Neuronal stem cell (in vitro differentiated cells): ENCODE data around the gene ASF1B.
A peak's percentile ranks its signal among the peaks of the same experiment; 100 is the strongest.

Source experiments
- DNase-seq: peaks from one replicate; pipeline ENCODE4 v3.0.0-alpha.2; 2013; ENCODE audit warnings: low spot score
- H2AFZ ChIP-seq: one replicate; pipeline ENCODE4 v1.6.1; 2013; ENCODE audit warnings: mild to moderate bottlenecking, low read length, inconsistent platforms
- H2AK5ac ChIP-seq: 2 replicates; pipeline ENCODE4 v1.6.1; 2013; ENCODE audit warnings: low read depth, mild to moderate bottlenecking, inconsistent platforms, low read length, moderate library complexity, mixed read lengths
- H2BK120ac ChIP-seq: 2 replicates; pipeline ENCODE4 v1.6.1; 2013; ENCODE audit warnings: low read depth, mild to moderate bottlenecking, inconsistent platforms, low read length, moderate library complexity, mixed read lengths
- H2BK12ac ChIP-seq: one replicate; pipeline ENCODE4 v1.6.1; 2013; ENCODE audit warnings: low read length, inconsistent platforms
- H2BK15ac ChIP-seq: 2 replicates; pipeline ENCODE4 v1.6.1; 2013; ENCODE audit warnings: mild to moderate bottlenecking, low read length, inconsistent platforms, mixed read lengths
- H2BK5ac ChIP-seq: one replicate; pipeline ENCODE4 v1.6.1; 2013; ENCODE audit warnings: inconsistent platforms, mild to moderate bottlenecking, low read length, moderate library complexity
- H3K14ac ChIP-seq: one replicate; pipeline ENCODE4 v1.6.1; 2013; ENCODE audit warnings: low read length, inconsistent platforms
- H3K18ac ChIP-seq: 2 replicates; pipeline ENCODE4 v1.6.1; 2013; ENCODE audit warnings: low read length, inconsistent platforms
- H3K23ac ChIP-seq: 2 replicates; pipeline ENCODE4 v1.6.1; 2013; ENCODE audit warnings: low read depth, mild to moderate bottlenecking, mixed read lengths, low read length, inconsistent platforms; ENCODE audit not compliant: poor library complexity
- H3K27ac ChIP-seq: replicated peaks from 3 replicates; pipeline ENCODE4 v1.5.1; 2013; ENCODE audit warnings: low read length, inconsistent platforms
- H3K27me3 ChIP-seq, 3 experiments: 2 replicates each; pipeline ENCODE4 v1.6.1; 2013; ENCODE audit warnings: low read length in 3 of 3, mild to moderate bottlenecking in 2 of 3, inconsistent platforms in 1 of 3, low read depth in 1 of 3, mixed read lengths in 1 of 3, moderate library complexity in 1 of 3; ENCODE audit not compliant: control insufficient read depth in 3 of 3, insufficient read depth in 3 of 3
- H3K36me3 ChIP-seq, 2 donors: replicated peaks in 1 of 2; 2 replicates each; pipeline ENCODE4 v1.6.1; 2013; ENCODE audit warnings: low read length in 2 of 2; ENCODE audit not compliant: control insufficient read depth in 2 of 2, insufficient read depth in 2 of 2
- H3K4ac ChIP-seq: 2 replicates; pipeline ENCODE4 v1.6.1; 2013; ENCODE audit warnings: inconsistent platforms, mild to moderate bottlenecking, low read length, moderate library complexity
- H3K4me1 ChIP-seq, 2 donors: 1 replicate in 1 of 2; 2 replicates in 1 of 2; pipeline ENCODE4 v1.6.1; 2013; ENCODE audit warnings: low read length in 2 of 2, low read depth in 1 of 2; ENCODE audit not compliant: control insufficient read depth in 2 of 2, insufficient read depth in 1 of 2
- H3K4me2 ChIP-seq: one replicate; pipeline ENCODE4 v1.6.1; 2013; ENCODE audit warnings: mild to moderate bottlenecking, low read length, inconsistent platforms; ENCODE audit not compliant: insufficient read depth, poor library complexity, severe bottlenecking
- H3K4me3 ChIP-seq, 2 donors: 2 replicates each; pipeline ENCODE4 v1.5.1; 2013; ENCODE audit warnings: low read length in 2 of 2, mild to moderate bottlenecking in 2 of 2, inconsistent platforms in 1 of 2, moderate library complexity in 1 of 2
- H3K79me1 ChIP-seq: one replicate; pipeline ENCODE4 v1.6.1; 2013; ENCODE audit warnings: low read depth, mild to moderate bottlenecking, inconsistent platforms, low read length, moderate library complexity
- H3K9ac ChIP-seq: one replicate; pipeline ENCODE4 v1.6.1; 2013; ENCODE audit warnings: mild to moderate bottlenecking, low read depth, low read length, inconsistent platforms; ENCODE audit not compliant: poor library complexity
- H3K9me3 ChIP-seq, 2 donors: replicated peaks in 1 of 2; 2 replicates each; pipeline versions ENCODE3 to v1.6.1; 2013; ENCODE audit warnings: low read length in 2 of 2, mild to moderate bottlenecking in 2 of 2, inconsistent platforms in 1 of 2, low read depth in 1 of 2, mixed read lengths in 1 of 2, moderate library complexity in 1 of 2; ENCODE audit not compliant: control insufficient read depth in 2 of 2, insufficient read depth in 1 of 2
- H4K8ac ChIP-seq: one replicate; pipeline ENCODE4 v1.6.1; 2013; ENCODE audit warnings: low read depth, mild to moderate bottlenecking, inconsistent platforms, low read length, moderate library complexity
- H4K91ac ChIP-seq: one replicate; pipeline ENCODE4 v1.6.1; 2013; ENCODE audit warnings: low read length, low read depth, mild to moderate bottlenecking, inconsistent platforms; ENCODE audit not compliant: poor library complexity
- WGBS, 2 donors: extraction: QIAGEN DNeasy Blood & Tissue Kit; methylation state at CpG; one replicate each; pipeline ENCODE4 v1.1.7; 2013; ENCODE audit warnings: missing lambda C conversion rate in 2 of 2, mixed read lengths in 1 of 2; ENCODE audit not compliant: insufficient read length in 2 of 2, insufficient replicate concordance in 1 of 2; ENCODE audit errors: extremely low coverage in 2 of 2; 5-methylcytosine and 5-hydroxymethylcytosine counted together

Gene ASF1B

DNA sequence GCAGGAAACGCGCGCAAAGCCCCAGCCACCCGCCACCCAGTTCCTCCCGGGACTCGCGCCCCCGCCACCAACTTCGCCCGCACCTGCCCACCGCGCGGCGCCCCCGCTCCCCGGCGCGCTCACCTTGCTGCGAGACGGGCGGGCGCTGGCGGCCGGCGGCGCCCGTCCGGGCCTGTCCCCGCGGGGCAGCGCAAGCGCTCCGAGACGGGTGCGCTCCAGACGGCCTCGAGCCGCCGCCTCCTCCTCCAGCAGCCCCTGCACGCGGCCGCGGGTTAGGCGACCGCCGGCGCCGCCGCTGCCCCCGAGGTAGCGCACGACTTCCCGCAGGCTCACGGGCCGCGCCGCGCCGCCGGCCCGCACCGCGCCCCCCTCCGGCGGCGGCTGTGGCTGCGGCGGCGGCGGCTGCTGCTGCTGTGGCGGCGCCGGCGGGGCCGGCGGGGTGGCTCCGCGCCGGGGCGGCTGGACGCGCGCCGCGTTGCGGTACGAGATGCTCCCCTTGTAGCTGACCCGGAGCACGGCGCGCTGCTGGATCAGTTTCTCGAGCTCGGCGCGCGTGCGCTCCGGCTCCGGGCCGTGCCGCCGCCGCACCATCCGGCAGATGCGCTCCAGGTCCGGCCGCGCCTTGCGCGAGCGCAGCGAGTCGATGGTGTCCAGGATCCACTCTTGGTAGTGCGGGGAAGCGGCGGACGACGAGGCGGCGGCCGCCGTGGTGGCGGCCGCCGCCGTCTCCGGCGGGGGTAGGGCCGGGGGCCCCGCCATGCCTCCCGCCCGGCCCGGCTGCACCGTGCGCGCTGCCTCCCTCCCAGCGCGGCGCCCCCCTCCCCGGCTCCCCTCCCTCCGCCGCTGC lies 46.5 kb downstream of the ASF1B start:
- Histone ChIP-seq H2BK12ac (no peak overlapping the region), H4K8ac (no peak overlapping the region), H3K14ac (peak overlapping the region; percentile 64), H2AFZ (peak overlapping the region; percentile 81), H3K18ac (peak overlapping the region; percentile 96), H3K27me3 (peaks cover 0 to 4% (median 0%) of the 10 kb centered on the region in 3 experiments), H3K36me3 (peaks cover 14 to 37% of the 10 kb centered on the region in 2 donors), H3K9me3 (peaks cover 11% of the 10 kb centered on the region in 2 donors), H3K9ac (peak overlapping the region; percentile 96), H3K23ac (peak overlapping the region; percentile 75), H4K91ac (no peak overlapping the region), H3K27ac (peak overlapping the region; percentile 82), H2BK5ac (no peak overlapping the region), H2BK15ac (peak overlapping the region; percentile 51), H3K4me2 (peak overlapping the region; percentile 61), H3K79me1 (peaks cover 4% of the 10 kb centered on the region), H2AK5ac (no peak overlapping the region), H3K4me3 (peak overlapping the region; percentile 83 to 98), H3K4ac (no peak overlapping the region), H3K4me1 (peaks cover 3 to 4% of the 10 kb centered on the region in 2 donors), H2BK120ac (no peak overlapping the region)
- no CpG with 5 or more reads among the region's 142 CpGs for WGBS, 2 donors
- peak; percentile 61 for DNase-seq

DNA sequence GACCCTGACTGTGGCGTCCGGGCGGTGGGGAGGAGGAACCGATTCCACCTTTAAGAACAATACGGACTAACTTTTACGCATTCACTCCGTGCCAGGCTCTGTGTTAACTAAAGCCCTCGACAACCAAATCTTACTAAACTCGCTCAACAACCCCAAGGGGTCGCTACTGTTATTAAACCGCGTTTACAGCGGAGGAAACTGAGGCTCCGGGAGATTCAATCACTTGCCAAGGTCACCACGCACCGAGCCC lies 47.1 kb downstream of the ASF1B start:
- Histone ChIP-seq H3K27ac (no peak overlapping the region), H3K79me1 (peaks cover 4% of the 10 kb centered on the region), H3K36me3 (peaks cover 14 to 34% of the 10 kb centered on the region in 2 donors), H3K4me3 (peak overlapping the region; percentile 83 to 98), H2BK15ac (no peak overlapping the region), H3K4me2 (peak overlapping the region; percentile 61), H3K27me3 (peaks cover 0 to 4% (median 0%) of the 10 kb centered on the region in 3 experiments), H4K91ac (no peak overlapping the region), H4K8ac (no peak overlapping the region), H3K18ac (no peak overlapping the region), H2AFZ (peak overlapping the region; percentile 61), H3K23ac (no peak overlapping the region), H3K9me3 (peaks cover 11% of the 10 kb centered on the region in 2 donors), H3K4ac (no peak overlapping the region), H3K14ac (no peak overlapping the region), H2BK12ac (no peak overlapping the region), H3K9ac (peak overlapping the region; percentile 72), H3K4me1 (peaks cover 3 to 4% of the 10 kb centered on the region in 2 donors), H2BK5ac (no peak overlapping the region), H2BK120ac (no peak overlapping the region), H2AK5ac (no peak overlapping the region)
- DNase-seq = no peak
- no CpG with 5 or more reads among the region's 16 CpGs for WGBS, 2 donors

DNA sequence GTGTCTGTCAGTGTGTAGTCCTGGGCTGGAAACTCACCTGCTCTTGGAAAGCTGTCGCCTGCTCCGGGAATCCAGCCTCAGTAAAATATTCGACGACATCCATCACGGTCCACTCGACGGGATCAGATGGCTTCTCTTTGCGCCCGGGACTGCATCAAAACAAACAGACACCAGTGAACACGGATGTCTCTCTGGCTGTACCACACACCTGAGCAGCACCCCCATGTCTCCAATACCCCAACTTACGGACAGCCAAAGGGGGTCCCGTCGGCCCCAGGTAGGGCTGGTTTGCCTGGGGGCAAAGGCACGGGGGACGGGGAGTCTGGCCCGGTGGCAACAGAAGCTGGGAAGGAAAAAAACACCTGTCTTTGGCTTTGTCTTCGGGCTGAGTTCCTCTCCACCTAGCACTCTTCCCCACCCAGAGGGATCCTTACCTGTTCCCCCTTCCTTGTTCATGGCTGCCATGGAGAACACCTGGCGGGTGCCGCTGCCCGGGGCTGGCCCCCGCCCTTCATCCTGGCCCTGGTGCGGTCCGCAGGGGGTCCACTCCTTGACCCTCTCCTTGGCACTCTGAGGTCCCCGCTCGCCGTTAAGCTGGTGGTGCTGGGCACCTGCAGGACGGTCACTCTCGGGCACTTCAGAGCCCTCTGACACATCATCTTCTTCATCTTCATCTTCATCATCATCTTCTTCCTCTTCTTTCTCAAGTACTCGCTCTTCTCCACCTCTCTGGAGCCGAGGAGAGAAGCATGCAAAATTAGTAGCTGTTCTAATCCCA lies 47.6 kb downstream of the ASF1B start:
- no CpG with 5 or more reads among the region's 30 CpGs for WGBS, 2 donors
- Histone ChIP-seq H2BK12ac (no peak overlapping the region), H3K18ac (no peak overlapping the region)

DNA sequence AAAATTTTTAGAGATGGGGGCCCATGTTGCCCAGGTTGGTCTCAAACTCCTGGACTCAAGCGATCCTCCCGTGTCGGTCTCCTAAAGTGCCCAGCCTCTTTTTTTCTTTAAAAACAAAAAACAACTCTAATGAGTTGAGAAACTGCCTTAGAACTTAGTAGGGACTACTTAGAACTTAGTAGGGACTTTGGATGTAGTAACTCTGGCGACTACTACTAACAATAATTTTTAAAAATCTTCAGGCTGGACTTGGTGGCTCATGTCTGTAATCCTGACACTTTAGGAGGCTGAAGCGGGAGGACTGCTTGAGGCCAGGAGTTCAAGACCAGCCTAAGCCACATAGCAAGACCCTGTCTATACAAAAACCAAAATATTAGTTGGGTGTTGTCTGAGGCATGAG lies 50.3 kb downstream of the ASF1B start:
- no peak overlapping the region for H2BK120ac ChIP-seq
- H3K14ac ChIP-seq = no peak overlapping the region
- H2BK5ac ChIP-seq = no peak overlapping the region
- H2BK15ac ChIP-seq = no peak overlapping the region
- H3K23ac ChIP-seq = no peak overlapping the region
- H2BK12ac ChIP-seq = no peak overlapping the region
- no peak overlapping the region for H3K4ac ChIP-seq
- no peak overlapping the region for H3K4me3 ChIP-seq
- no peak overlapping the region for H2AK5ac ChIP-seq
- DNase-seq = no peak
- peaks cover 14 to 28% of the 10 kb centered on the region in 2 donors for H3K36me3 ChIP-seq
- H3K79me1 ChIP-seq = peaks cover 4% of the 10 kb centered on the region
- peaks cover 0 to 8% of the 10 kb centered on the region in 2 donors for H3K4me1 ChIP-seq
- no peak overlapping the region for H3K27ac ChIP-seq
- peaks cover 0 to 4% of the 10 kb centered on the region in 2 donors for H3K9me3 ChIP-seq
- no peak overlapping the region for H3K9ac ChIP-seq
- H3K4me2 ChIP-seq = no peak overlapping the region
- H3K27me3 ChIP-seq = peaks cover 0 to 4% (median 0%) of the 10 kb centered on the region in 3 experiments
- H2AFZ ChIP-seq = no peak overlapping the region
- H4K91ac ChIP-seq = no peak overlapping the region
- WGBS, 2 donors = no CpG with 5 or more reads among the region's 5 CpGs
- H4K8ac ChIP-seq = no peak overlapping the region
- H3K18ac ChIP-seq = no peak overlapping the region

More for the DNA sequence above, 47.6 kb downstream of the ASF1B start:
- Histone ChIP-seq H3K9me3 (peaks cover 9 to 11% of the 10 kb centered on the region in 2 donors), H4K91ac (peak overlapping the region; percentile 56), H3K4me2 (peak overlapping the region; percentile 61), H3K9ac (no peak overlapping the region), H2AK5ac (peak overlapping the region; percentile 24), H2AFZ (no peak overlapping the region), H3K27me3 (peaks cover 0 to 4% (median 0%) of the 10 kb centered on the region in 3 experiments), H2BK15ac (no peak overlapping the region), H3K23ac (peak overlapping the region; percentile 27), H2BK120ac (no peak overlapping the region), H3K79me1 (peaks cover 4% of the 10 kb centered on the region), H3K36me3 (peaks cover 14 to 34% of the 10 kb centered on the region in 2 donors), H3K4ac (no peak overlapping the region), H3K4me3 (peak overlapping the region; percentile 83 to 98), H3K4me1 (peaks cover 3 to 4% of the 10 kb centered on the region in 2 donors), H4K8ac (no peak overlapping the region), H3K27ac (no peak overlapping the region), H2BK5ac (peak overlapping the region; percentile 4), H3K14ac (no peak overlapping the region)
- DNase-seq = no peak
